Natural killer cell (primary cell): ENCODE measurements around the gene GATD1. TPM values are rescaled to one million over a fixed set of nuclear protein-coding genes. Genes with fewer than 3 reads are reported as not detected.
A peak's percentile ranks its signal among the peaks of the same experiment; 100 is the strongest.

ENCODE experiments used
- ATAC-seq, 3 donors: fragments of 150-1000 bp in 2 of 3; fragments of 200-7000 bp in 1 of 3; cut with Tn5 transposase; 1 replicate in 1 of 3; 2 replicates in 2 of 3; pipeline ENCODE4 v1.10.0; 2021; ENCODE audit warnings: mild to moderate bottlenecking in 2 of 3, moderate library complexity in 2 of 3
- DNase-seq, 2 donors: peaks; one replicate each; pipeline versions ENCODE4 v3.0.0 to v3.0.0-alpha.2; 2013 to 2021; ENCODE audit warnings: mixed read lengths in 1 of 2
- H3K27ac ChIP-seq: one replicate; pipeline ENCODE4 v1.5.1; 2013; ENCODE audit warnings: mild to moderate bottlenecking, low read length
- H3K27me3 ChIP-seq: one replicate; pipeline ENCODE4 v1.6.1; 2013; ENCODE audit warnings: low read length; ENCODE audit not compliant: control insufficient read depth, insufficient read depth
- H3K36me3 ChIP-seq: one replicate; pipeline ENCODE4 v1.6.1; 2013; ENCODE audit warnings: low read length; ENCODE audit not compliant: control insufficient read depth, insufficient read depth
- H3K4me1 ChIP-seq: one replicate; pipeline ENCODE4 v1.6.1; 2013; ENCODE audit warnings: low read length; ENCODE audit not compliant: control insufficient read depth, insufficient read depth
- H3K4me3 ChIP-seq: one replicate; pipeline ENCODE4 v1.5.1; 2013; ENCODE audit warnings: low read length
- H3K9me3 ChIP-seq: one replicate; pipeline ENCODE4 v1.6.1; 2013; ENCODE audit warnings: low read length; ENCODE audit not compliant: control insufficient read depth, insufficient read depth
- H3K27ac Mint-ChIP-seq, 2 donors: one replicate each; pipeline ENCODE4 v1.8.0; 2022; ENCODE audit warnings: mild to moderate bottlenecking in 2 of 2, mixed read lengths in 2 of 2, moderate library complexity in 1 of 2
- H3K27me3 Mint-ChIP-seq, 2 donors: one replicate each; pipeline ENCODE4 v1.8.0; 2022; ENCODE audit warnings: low read depth in 2 of 2, mixed read lengths in 2 of 2
- H3K36me3 Mint-ChIP-seq: one replicate; pipeline ENCODE4 v1.8.0; 2022; ENCODE audit warnings: mixed read lengths
- H3K4me1 Mint-ChIP-seq, 2 donors: one replicate each; pipeline ENCODE4 v1.8.0; 2022; ENCODE audit warnings: mixed read lengths in 2 of 2
- H3K4me3 Mint-ChIP-seq: one replicate; pipeline ENCODE4 v1.8.0; 2022; ENCODE audit warnings: mild to moderate bottlenecking, moderate library complexity, mixed read lengths
- H3K9me3 Mint-ChIP-seq, 2 donors: one replicate each; pipeline ENCODE4 v1.8.0; 2022; ENCODE audit warnings: mixed read lengths in 2 of 2
- WGBS: methylation state at CpG from one replicate; pipeline ENCODE4 v1.1.7; 2013; ENCODE audit warnings: missing lambda C conversion rate; ENCODE audit not compliant: insufficient coverage; 5-methylcytosine and 5-hydroxymethylcytosine counted together
- intact Hi-C: fragments of 100-400 bp; cut with micrococcal nuclease; formaldehyde crosslinking; loops from one replicate; pipeline ENCODE4 v1.14.2; 2022
- total RNA-seq, 4 donors: library from RNA; stranded (reverse); fragments of 120-200 nt in 1 of 4; gene quantifications; one replicate each; pipeline versions ENCODE4 v1.2.3 to v1.2.4, GENCODE V29; 2013 to 2022
- TF ChIP-seq, protein P1 (sequence below): fragments of 200-600 bp; IDR thresholded peaks from one replicate; pipeline ENCODE4 v1.8.0; 2022; ENCODE audit warnings: antibody characterized with exemption

The GATD1 gene
- total RNA-seq, 3 donors from 2014 or later (not counting 1 experiment from before 2014, with no cell fraction given), result 40.4 to 43.1 (median 42.1) TPM

DNA sequence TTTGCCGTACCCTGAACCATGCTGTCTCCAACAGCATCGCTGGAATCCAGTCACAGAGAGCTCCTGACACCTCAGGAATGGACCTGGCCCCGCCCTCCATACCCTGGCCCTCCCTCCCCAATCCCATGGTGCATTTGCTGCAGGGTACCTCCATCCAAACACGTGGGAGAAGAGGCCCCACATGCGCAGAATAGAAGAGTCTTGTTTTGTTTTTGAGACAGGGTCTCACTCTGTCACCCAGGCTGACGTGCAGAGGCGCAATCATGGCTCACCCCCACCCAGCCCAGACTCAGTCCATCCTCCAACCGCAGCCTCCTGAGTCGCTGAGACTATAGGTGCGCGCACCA lies 39.1 kb upstream of the GATD1 start:
- peaks cover 28% of the 10 kb centered on the region for H3K36me3 ChIP-seq
- DNase-seq, result no peak
- no peaks in the 10 kb centered on the region for H3K27me3 ChIP-seq
- TF ChIP-seq, protein P1, sequence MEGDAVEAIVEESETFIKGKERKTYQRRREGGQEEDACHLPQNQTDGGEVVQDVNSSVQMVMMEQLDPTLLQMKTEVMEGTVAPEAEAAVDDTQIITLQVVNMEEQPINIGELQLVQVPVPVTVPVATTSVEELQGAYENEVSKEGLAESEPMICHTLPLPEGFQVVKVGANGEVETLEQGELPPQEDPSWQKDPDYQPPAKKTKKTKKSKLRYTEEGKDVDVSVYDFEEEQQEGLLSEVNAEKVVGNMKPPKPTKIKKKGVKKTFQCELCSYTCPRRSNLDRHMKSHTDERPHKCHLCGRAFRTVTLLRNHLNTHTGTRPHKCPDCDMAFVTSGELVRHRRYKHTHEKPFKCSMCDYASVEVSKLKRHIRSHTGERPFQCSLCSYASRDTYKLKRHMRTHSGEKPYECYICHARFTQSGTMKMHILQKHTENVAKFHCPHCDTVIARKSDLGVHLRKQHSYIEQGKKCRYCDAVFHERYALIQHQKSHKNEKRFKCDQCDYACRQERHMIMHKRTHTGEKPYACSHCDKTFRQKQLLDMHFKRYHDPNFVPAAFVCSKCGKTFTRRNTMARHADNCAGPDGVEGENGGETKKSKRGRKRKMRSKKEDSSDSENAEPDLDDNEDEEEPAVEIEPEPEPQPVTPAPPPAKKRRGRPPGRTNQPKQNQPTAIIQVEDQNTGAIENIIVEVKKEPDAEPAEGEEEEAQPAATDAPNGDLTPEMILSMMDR, result no peak
- H3K4me1 Mint-ChIP-seq, result peaks cover 0 to 12% of the 10 kb centered on the region in 2 donors
- no peak for ATAC-seq
- no peak overlapping the region for H3K4me3 ChIP-seq
- H3K4me3 Mint-ChIP-seq, result no peak overlapping the region
- H3K9me3 ChIP-seq, result no peaks in the 10 kb centered on the region
- no peaks in the 10 kb centered on the region for H3K9me3 Mint-ChIP-seq
- H3K4me1 ChIP-seq, result peaks cover 28% of the 10 kb centered on the region
- intact Hi-C loops, result no loop called here
- H3K36me3 Mint-ChIP-seq, result no peaks in the 10 kb centered on the region
- H3K27me3 Mint-ChIP-seq, result no peaks in the 10 kb centered on the region
- 88% methylated on average over 7 of the region's 11 CpGs for WGBS
- H3K27ac ChIP-seq, result no peak overlapping the region
- no peak overlapping the region for H3K27ac Mint-ChIP-seq

DNA sequence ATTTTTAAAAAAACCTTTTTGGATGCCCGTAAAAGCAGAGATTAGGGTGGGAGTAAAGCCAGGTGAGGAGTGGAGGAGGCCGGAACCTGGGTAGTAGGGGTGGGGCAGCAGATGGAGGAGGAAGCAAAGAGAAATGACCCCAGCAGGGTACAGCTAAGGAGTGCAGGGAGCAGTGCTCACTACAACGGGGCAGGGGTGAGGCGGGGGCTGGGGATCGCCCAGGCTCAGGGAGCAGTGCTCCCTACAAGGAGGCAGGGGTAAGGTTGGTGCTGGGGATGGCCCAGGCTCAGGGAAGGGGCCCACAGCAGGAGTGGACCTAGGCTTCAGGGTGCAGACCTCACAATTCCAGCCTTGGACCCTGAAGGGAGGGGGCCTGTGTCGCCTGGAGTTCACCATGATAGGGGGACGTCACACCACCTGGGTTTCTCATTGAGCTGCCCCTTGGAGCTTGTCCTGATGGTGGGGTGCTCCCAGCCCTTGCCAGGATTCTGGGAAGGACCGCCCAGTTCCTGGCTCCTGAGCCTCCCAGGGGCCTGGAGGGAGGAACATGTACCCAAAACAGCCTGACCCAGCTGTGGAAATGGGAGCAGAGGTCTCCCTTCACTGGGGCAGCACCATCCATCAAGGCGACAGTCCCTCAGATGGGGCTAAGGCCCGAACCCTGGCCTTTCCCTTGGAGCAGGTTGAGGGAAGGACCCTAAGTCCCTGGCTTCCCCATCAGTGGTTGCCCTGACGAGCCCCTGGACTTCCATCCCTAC lies 38.6 kb upstream of the GATD1 start:
- Histone ChIP-seq H3K4me3 (no peak overlapping the region), H3K4me1 (peaks cover 28% of the 10 kb centered on the region), H3K9me3 (no peaks in the 10 kb centered on the region), H3K27ac (no peak overlapping the region), H3K36me3 (peaks cover 26% of the 10 kb centered on the region), H3K27me3 (no peaks in the 10 kb centered on the region)
- no peaks in the 10 kb centered on the region for H3K36me3 Mint-ChIP-seq
- intact Hi-C loops, result no loop called here
- H3K4me1 Mint-ChIP-seq, result peaks cover 4 to 13% of the 10 kb centered on the region in 2 donors
- no peak overlapping the region for H3K27ac Mint-ChIP-seq
- DNase-seq (no peak), ATAC-seq (no peak)
- 94% methylated on average over 11 of the region's 11 CpGs for WGBS
- no peak overlapping the region for H3K4me3 Mint-ChIP-seq
- TF ChIP-seq, protein P1, result no peak
- H3K27me3 Mint-ChIP-seq, result no peaks in the 10 kb centered on the region
- H3K9me3 Mint-ChIP-seq, result no peaks in the 10 kb centered on the region

DNA sequence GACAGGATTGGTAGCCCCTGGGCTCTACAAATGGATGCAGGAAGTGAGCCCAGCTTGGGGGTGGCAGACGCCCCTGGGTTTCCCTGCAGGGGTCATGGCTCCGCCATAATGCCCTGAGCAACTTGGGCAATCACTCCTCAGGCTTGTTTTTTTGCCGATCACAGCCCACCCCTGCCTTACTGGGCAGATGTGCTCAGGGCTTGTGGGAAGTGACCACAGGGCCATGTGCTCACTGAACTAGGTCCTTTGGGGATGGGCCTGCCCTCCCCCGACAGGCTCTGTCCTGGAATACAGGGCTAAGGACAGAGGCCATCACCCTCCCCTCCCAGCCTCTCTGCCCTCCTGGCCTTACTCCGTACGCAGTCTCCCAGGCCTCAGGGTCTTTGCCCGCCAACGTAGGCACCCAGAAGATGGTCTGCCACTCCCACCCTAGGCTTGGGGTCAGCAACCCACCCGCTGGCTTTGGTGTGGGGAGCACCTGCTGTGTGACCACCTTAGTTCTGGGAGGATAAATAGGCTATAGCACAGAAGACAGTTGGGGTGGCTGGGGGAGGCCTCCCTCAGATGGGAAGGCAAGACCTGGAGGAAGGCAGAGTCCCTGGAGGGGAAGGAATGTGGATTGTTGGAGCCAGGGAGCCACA lies 36.3 kb upstream of the GATD1 start:
- WGBS, result 92% methylated on average over 9 of the region's 9 CpGs
- Histone ChIP-seq H3K9me3 (no peaks in the 10 kb centered on the region), H3K36me3 (peaks cover 26% of the 10 kb centered on the region), H3K4me1 (peaks cover 27% of the 10 kb centered on the region), H3K4me3 (no peak overlapping the region), H3K27ac (no peak overlapping the region), H3K27me3 (no peaks in the 10 kb centered on the region)
- Mint-ChIP-seq H3K4me1 (peaks cover 19 to 20% of the 10 kb centered on the region in 2 donors), H3K4me3 (peak overlapping the region; percentile 1), H3K36me3 (no peaks in the 10 kb centered on the region), H3K27ac (no peak overlapping the region), H3K9me3 (no peaks in the 10 kb centered on the region), H3K27me3 (no peaks in the 10 kb centered on the region)
- no peak for DNase-seq
- intact Hi-C loops, result no loop called here
- ATAC-seq, result no peak
- TF ChIP-seq, protein P1, result no peak
